GM18519 (cell line): ENCODE measurements around the gene WDR59.
"Not testable (repeated sequence)": the region's sequence is repeated elsewhere in the genome, so short reads cannot be mapped to it uniquely, and the experiment has no call there.

Source experiments
- ATAC-seq: cut with Tn5 transposase; IDR thresholded peaks from one replicate; pipeline ENCODE4 v1.9.1; 2021; ENCODE audit warnings: mild to moderate bottlenecking, moderate library complexity; ENCODE audit not compliant: unreplicated experiment, low FRiP score

Gene WDR59

GRCh38 chr16:75012380-75013081 lies 27.6 kb upstream of the WDR59 start:
- ATAC-seq: no peak

DNA sequence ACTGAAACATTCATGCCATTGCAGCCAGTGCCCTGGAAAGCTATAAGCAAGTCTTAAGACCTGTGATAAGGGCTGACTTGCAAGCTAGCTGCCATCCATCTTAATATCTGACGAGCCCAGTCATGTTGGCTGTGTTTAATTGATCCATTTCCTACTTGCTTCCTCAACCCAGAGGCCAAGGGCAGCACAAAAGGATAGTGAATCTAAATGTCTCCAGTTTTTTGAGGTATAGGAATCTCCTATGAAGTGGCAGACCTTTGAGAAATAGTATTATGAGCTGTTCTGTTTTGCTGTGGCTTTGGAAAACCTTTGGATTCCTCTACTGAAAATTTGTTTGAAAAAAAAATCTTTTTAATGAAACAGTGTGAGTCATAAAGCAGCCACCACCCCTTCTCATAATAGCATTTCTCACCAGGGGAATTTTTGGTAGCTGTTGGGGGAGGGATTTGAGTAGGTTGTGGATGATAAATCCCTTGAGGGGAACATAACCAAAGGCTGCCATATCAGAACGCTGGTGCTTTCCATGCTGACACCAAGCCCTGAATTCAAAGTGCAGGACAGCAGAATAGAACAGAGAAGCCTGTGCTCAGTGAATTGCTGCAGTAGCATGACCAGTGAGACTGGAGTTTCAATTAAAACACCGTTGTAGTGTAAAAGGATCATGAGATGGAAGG lies 26.8 kb upstream of the WDR59 start:
- peak; percentile 50 for ATAC-seq

DNA sequence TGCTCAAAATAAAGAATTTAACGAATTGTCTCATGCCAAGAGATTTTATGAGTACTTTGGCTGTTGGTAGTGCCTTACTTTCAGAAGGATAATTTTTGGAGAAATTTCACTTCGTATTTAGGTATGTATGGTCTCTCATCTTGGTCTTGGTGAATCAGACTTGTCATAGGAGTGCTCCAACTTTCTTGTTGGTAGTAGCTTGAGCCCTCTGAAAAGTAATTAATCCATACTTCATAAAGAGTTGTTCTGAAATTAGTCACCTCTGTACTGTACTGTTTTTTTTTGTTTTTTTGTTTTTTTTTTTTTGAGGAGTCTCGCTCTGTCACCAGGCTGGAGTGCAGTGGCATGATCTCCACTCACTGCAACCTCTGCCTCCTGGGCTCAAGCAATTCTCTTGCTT lies 25.5 kb upstream of the WDR59 start:
- ATAC-seq: no peak

- peak; percentile 34 for ATAC-seq
Observed at GRCh38 chr16:75007443-75007842, 22.5 kb upstream of the WDR59 start.

GRCh38 chr16:75005697-75006096 lies 20.8 kb upstream of the WDR59 start:
- no peak for ATAC-seq

DNA sequence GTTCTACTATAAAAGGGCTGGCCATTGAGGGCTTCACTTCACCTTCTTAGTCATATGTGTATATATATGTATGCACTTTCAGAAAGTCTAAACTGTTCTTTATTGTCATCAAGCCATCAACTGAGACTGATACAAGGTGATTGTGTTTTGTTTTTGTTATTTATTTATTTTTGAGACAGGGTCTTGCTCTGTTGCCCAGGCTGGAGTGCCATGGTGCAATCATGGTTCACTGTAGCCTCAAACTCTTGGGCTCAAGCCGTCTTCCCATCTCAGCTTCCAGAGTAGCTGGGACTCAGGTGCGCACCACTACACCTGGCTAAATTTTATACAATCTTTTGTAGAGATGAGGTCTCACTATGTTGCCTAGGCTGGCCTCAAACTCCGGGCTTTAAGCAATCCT lies 19.5 kb upstream of the WDR59 start:
- no peak for ATAC-seq

GRCh38 chr16:75003931-75004330 lies 19.0 kb upstream of the WDR59 start:
- ATAC-seq: no peak

DNA sequence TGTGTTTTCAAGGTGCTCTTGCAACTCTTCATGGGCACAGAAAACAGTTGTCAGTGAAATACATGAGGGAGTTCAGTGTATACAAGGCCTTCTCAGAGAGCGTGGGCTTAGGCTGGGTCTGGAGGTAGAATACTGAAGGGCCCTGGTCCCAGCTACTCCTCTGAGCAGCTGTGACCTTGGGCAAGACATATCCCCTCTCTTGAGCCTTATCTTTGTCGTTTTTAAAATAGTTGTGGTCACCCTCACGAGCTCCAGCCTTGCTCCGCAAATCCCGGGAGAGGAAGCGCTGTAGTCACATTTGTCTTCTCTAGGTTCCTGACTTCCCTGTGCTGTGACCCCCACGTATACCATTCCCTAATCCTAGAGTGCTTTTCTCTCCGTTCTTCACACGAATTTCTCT lies 17.6 kb upstream of the WDR59 start:
- no peak for ATAC-seq

GRCh38 chr16:75000481-75001081 lies 15.7 kb upstream of the WDR59 start:
- ATAC-seq: no peak

- ATAC-seq: no peak
Observed at GRCh38 chr16:74999609-75000480, 14.9 kb upstream of the WDR59 start.

DNA sequence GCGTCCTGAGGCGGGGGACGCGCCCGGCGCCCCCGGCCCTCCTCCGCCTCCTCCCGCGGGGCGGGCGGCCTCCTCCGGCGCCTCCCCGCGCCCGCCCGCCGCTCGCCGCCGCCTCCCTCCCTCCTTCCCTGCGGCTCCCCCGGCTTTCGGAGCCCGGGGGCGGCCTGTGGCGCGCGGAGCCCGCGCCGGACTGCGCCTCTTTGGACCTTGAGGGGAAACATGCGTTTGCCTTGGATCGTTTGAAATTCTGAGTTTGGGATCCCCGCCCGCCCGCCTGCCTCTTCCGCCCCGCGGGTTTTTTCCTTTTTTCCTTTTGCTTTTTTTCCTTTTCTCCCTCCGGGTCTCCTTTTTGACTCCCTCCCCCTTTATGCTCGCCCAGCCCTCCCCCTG lies 14.3 kb upstream of the WDR59 start:
- ATAC-seq: no peak

DNA sequence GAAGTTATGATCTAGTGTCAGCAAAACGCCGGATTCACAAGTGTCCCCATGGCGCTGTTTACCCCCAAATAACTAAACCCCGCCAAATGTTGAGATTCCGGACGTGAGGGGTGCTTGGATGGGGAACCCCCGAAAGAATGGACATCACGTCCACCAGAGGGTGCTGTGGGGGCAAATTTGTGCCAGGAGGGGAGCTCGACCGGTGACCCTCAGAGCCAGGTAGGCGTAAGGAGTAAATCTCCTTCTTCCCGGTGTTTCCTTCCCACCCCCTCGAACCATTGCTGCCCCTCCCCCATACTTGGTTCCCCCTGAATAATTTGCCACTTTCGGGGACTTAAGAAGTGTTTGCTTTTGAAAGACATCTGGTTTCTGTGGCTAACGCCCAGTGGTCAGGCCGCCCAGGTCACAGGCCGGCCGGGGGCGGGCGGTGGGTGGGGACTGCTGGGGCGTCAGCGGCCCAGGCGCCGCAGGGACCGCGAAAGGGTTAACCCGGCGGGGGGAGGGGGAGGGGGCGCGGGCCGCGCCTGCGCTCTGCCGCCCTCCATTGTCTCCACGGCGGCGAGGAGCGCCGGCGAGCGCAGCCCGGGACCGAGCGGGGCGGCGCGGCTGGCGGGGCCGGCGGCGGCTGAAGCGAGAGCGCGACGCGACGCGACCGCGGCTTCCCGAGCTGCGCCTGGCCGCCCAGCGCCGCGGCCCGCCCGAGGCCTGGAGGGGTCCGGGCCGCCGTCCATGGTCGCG lies 13.7 kb upstream of the WDR59 start, which contains the start of gene ZNRF1:
TSS of gene ZNRF1 (plus strand) at position 544 of the 738 bp plus-strand sequence. CDS start 648 bp downstream, outside the sequence.
- peak; percentile 41 for ATAC-seq

GRCh38 chr16:74997042-74997491 lies 12.1 kb upstream of the WDR59 start:
- no peak for ATAC-seq

- no peak for ATAC-seq
Observed at GRCh38 chr16:74995986-74996385, 11.1 kb upstream of the WDR59 start.

DNA sequence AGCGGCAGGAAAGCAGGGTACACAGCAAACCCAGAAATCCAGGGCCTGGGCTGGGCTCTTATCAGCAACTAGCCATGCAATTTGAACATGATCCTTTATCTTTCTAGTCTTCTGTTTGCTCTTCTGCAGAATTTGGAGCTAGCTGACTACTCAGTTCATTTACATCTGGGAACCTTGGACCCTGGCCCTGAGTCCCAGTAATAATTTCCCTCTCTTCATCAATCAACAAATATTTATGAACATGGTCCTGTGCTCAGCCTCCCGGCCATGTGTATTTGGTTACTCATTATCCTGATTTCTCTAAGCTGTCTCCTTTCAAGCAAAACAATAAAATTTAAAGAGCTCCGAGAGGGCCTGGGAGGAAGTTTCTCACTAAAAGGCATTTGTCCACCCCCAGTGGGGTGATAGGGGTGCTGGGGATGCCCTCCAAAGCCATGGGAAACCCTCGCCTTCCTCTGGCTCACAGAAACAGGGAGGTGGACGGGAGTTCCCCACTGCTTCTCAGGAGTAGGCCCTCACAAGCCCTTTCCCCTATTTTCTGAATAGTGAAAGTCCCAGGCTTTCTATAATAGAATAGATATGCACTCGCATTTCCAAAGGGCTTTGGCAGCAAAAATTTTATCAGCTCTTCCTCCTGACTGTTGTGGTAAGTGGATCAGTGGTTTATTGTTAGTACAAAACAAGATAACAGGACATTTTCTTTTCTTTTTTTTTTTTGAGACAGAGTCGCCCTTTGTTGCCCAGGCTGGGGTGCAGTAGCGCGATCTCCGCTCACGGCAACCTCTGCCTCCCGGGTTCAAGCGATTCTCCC lies 6.9 kb upstream of the WDR59 start:
- no peak for ATAC-seq

GRCh38 chr16:74991268-74991592 lies 6.3 kb upstream of the WDR59 start:
- no peak for ATAC-seq

DNA sequence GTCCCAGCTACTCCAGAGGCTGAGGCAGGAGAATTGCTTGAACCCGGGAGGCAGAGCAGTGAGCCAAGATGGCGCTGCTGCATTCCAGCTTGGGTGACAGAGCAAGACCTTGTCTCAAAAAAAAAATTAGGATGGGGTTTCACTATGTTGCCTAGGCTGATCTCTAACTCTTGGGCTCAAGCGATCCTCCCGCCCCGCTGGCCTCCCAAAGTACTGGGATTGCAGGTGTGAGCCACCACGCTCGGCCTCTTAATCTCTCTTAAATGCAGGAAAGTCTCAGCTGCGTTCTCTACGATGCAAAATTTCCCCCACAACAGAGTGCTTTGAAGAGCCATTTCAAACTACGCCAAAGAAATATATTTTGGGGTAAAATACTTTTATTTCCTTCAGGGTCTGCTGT lies 5.9 kb upstream of the WDR59 start:
- no peak for ATAC-seq

GRCh38 chr16:74989864-74990263 lies 4.9 kb upstream of the WDR59 start:
- ATAC-seq: not testable (repeated sequence)

DNA sequence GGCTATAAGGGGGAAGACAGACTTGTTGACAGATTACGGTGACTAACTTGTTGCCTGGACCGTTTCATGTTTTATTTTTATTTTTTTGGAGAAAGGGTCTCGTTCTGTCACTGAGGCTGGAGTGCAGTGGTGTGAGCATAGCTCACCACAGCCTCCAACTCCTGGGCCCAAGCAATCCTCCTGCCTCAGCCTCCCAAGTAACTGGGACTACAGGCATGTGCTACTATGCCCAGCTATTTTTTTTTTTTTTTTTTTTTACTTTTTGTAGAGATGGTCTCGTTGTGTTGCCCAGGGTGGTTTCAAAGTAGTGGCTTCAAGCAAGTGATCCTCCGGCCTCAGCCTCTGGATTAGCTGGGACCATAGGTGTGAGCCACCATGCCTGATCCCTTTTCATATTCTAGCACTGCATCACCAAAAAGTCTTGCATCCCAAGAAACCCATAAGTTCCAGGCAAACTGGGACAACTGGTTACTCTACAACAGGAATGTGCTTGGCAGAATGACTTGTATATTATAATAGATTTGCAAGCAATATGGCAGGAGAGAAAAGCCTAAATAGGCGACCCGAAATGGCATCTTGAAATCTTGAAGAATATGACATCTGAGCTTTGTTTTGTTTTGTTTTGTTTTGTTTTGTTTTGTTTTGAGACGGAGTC lies 2.2 kb upstream of the WDR59 start:
- ATAC-seq: no peak
